Natural killer cell (primary cell): ENCODE results near the gene KRTAP20-3. TPM values are rescaled to one million over a fixed set of nuclear protein-coding genes. Genes with fewer than 3 reads are reported as not detected.

ENCODE experiments used
- ATAC-seq, 3 donors: fragments of 150-1000 bp in 2 of 3; fragments of 200-7000 bp in 1 of 3; cut with Tn5 transposase; 1 replicate in 1 of 3; 2 replicates in 2 of 3; pipeline ENCODE4 v1.10.0; 2021; ENCODE audit warnings: mild to moderate bottlenecking in 2 of 3, moderate library complexity in 2 of 3
- DNase-seq, 2 donors: peaks; one replicate each; pipeline versions ENCODE4 v3.0.0 to v3.0.0-alpha.2; 2013 to 2021; ENCODE audit warnings: mixed read lengths in 1 of 2
- H3K27ac ChIP-seq: one replicate; pipeline ENCODE4 v1.5.1; 2013; ENCODE audit warnings: mild to moderate bottlenecking, low read length
- H3K27me3 ChIP-seq: one replicate; pipeline ENCODE4 v1.6.1; 2013; ENCODE audit warnings: low read length; ENCODE audit not compliant: control insufficient read depth, insufficient read depth
- H3K36me3 ChIP-seq: one replicate; pipeline ENCODE4 v1.6.1; 2013; ENCODE audit warnings: low read length; ENCODE audit not compliant: control insufficient read depth, insufficient read depth
- H3K4me1 ChIP-seq: one replicate; pipeline ENCODE4 v1.6.1; 2013; ENCODE audit warnings: low read length; ENCODE audit not compliant: control insufficient read depth, insufficient read depth
- H3K4me3 ChIP-seq: one replicate; pipeline ENCODE4 v1.5.1; 2013; ENCODE audit warnings: low read length
- H3K9me3 ChIP-seq: one replicate; pipeline ENCODE4 v1.6.1; 2013; ENCODE audit warnings: low read length; ENCODE audit not compliant: control insufficient read depth, insufficient read depth
- H3K27ac Mint-ChIP-seq, 2 donors: one replicate each; pipeline ENCODE4 v1.8.0; 2022; ENCODE audit warnings: mild to moderate bottlenecking in 2 of 2, mixed read lengths in 2 of 2, moderate library complexity in 1 of 2
- H3K27me3 Mint-ChIP-seq, 2 donors: one replicate each; pipeline ENCODE4 v1.8.0; 2022; ENCODE audit warnings: low read depth in 2 of 2, mixed read lengths in 2 of 2
- H3K36me3 Mint-ChIP-seq: one replicate; pipeline ENCODE4 v1.8.0; 2022; ENCODE audit warnings: mixed read lengths
- H3K4me1 Mint-ChIP-seq, 2 donors: one replicate each; pipeline ENCODE4 v1.8.0; 2022; ENCODE audit warnings: mixed read lengths in 2 of 2
- H3K4me3 Mint-ChIP-seq: one replicate; pipeline ENCODE4 v1.8.0; 2022; ENCODE audit warnings: mild to moderate bottlenecking, moderate library complexity, mixed read lengths
- H3K9me3 Mint-ChIP-seq, 2 donors: one replicate each; pipeline ENCODE4 v1.8.0; 2022; ENCODE audit warnings: mixed read lengths in 2 of 2
- WGBS: methylation state at CpG from one replicate; pipeline ENCODE4 v1.1.7; 2013; ENCODE audit warnings: missing lambda C conversion rate; ENCODE audit not compliant: insufficient coverage; 5-methylcytosine and 5-hydroxymethylcytosine counted together
- intact Hi-C: fragments of 100-400 bp; cut with micrococcal nuclease; formaldehyde crosslinking; loops from one replicate; pipeline ENCODE4 v1.14.2; 2022
- total RNA-seq, 4 donors: library from RNA; stranded (reverse); fragments of 120-200 nt in 1 of 4; gene quantifications; one replicate each; pipeline versions ENCODE4 v1.2.3 to v1.2.4, GENCODE V29; 2013 to 2022
- TF ChIP-seq, protein P1 (sequence below): fragments of 200-600 bp; IDR thresholded peaks from one replicate; pipeline ENCODE4 v1.8.0; 2022; ENCODE audit warnings: antibody characterized with exemption

Gene KRTAP20-3
- total RNA-seq, result not detected
- not detected for total RNA-seq (2013)

DNA sequence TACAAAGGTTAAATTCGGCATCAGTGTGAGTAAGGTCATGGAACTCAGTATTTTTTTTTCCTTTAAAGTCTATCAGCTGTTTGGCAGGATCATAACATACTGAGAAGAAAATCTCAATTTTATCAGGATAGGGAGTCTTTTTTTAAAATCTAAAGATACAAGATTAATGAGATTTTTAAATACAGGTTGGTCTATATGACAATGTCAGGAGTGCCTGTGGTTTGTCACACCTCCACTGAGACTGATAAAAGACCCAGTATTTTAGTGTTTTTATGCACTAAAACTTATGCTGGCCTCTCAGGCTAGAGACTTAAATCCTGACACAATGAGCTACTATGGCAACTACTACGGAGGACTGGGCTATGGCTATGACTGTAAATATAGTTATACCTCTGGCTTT is at the start of gene KRTAP20-3:
Gene KRTAP20-3 (plus strand): TSS at position 301 of the 400 bp plus-strand sequence.
- H3K27me3 ChIP-seq, result no peaks in the 10 kb centered on the region
- Mint-ChIP-seq H3K4me3 (no peak within 1 kb of the TSS), H3K27ac (no peak within 1 kb of the TSS), H3K9me3 (peaks cover 18 to 20% of the 10 kb centered on the region in 2 donors), H3K4me1 (no peaks in the 10 kb centered on the region), H3K36me3 (no peaks in the 10 kb centered on the region), H3K27me3 (no peaks in the 10 kb centered on the region)
- no peak for ATAC-seq
- intact Hi-C loops, result no loop called here
- TF ChIP-seq, protein P1, sequence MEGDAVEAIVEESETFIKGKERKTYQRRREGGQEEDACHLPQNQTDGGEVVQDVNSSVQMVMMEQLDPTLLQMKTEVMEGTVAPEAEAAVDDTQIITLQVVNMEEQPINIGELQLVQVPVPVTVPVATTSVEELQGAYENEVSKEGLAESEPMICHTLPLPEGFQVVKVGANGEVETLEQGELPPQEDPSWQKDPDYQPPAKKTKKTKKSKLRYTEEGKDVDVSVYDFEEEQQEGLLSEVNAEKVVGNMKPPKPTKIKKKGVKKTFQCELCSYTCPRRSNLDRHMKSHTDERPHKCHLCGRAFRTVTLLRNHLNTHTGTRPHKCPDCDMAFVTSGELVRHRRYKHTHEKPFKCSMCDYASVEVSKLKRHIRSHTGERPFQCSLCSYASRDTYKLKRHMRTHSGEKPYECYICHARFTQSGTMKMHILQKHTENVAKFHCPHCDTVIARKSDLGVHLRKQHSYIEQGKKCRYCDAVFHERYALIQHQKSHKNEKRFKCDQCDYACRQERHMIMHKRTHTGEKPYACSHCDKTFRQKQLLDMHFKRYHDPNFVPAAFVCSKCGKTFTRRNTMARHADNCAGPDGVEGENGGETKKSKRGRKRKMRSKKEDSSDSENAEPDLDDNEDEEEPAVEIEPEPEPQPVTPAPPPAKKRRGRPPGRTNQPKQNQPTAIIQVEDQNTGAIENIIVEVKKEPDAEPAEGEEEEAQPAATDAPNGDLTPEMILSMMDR, result no peak
- no peaks in the 10 kb centered on the region for H3K4me1 ChIP-seq
- H3K4me3 ChIP-seq, result no peak within 1 kb of the TSS
- 80% methylated on average over 2 of the region's 2 CpGs for WGBS
- H3K36me3 ChIP-seq, result no peaks in the 10 kb centered on the region
- no peak for DNase-seq
- H3K9me3 ChIP-seq, result no peaks in the 10 kb centered on the region
- H3K27ac ChIP-seq, result no peak within 1 kb of the TSS

DNA sequence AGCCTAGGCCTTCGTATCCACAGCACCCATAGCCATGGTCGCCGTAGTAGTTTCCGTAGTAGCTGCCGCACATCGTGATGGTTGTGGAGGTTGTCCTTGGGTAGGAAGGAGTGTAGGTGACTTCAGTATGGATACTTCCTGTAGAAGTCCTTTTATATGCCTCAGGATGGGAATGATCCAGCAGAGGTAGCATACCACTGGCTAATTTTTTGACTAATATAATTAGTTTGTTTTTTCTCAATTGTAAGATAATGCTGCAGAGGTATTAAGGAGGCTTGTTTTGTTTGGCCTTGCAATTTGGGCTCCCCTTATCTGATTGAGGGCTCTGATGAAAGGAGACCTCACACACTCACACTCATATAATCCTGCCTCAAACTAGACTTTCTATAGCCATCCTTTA is 43.9 kb upstream of the KRTAP20-3 start, which contains the start of gene KRTAP6-2:
Gene KRTAP6-2 (minus strand): TSS at position 101 of the 400 bp plus-strand sequence. CDS start 28 bp downstream, at position 73.
- Mint-ChIP-seq H3K27ac (no peak within 1 kb of the TSS), H3K4me1 (no peaks in the 10 kb centered on the region), H3K4me3 (no peak within 1 kb of the TSS), H3K9me3 (peaks cover 8 to 9% of the 10 kb centered on the region in 2 donors), H3K36me3 (peaks cover 6% of the 10 kb centered on the region), H3K27me3 (no peaks in the 10 kb centered on the region)
- Histone ChIP-seq H3K27me3 (no peaks in the 10 kb centered on the region), H3K4me1 (no peaks in the 10 kb centered on the region), H3K9me3 (no peaks in the 10 kb centered on the region), H3K4me3 (no peak within 1 kb of the TSS), H3K27ac (no peak within 1 kb of the TSS), H3K36me3 (no peaks in the 10 kb centered on the region)
- intact Hi-C loops, result no loop called here
- ATAC-seq (no peak), DNase-seq (no peak)
- TF ChIP-seq, protein P1, result no peak
- 96% methylated on average over 6 of the region's 6 CpGs for WGBS

DNA sequence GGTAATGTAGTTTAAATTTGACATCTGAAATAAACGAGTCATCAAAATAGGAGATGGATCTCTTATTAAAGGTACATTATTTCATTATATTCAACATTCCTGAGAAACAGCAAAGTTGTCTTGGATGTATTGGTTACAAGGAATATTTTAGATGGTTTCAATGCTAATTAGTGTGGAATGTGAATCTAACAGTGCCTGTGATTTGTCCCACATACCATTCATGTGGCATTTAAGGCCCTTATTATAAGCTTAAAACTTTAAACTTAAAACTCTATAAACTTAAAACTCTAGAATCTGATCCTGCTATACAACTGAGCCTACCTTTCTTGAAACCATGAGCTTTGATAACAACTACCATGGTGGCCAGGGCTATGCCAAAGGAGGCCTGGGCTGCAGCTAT is 41.9 kb upstream of the KRTAP20-3 start, which contains the start of gene KRTAP22-1:
Gene KRTAP22-1 (plus strand): TSS at position 301 of the 400 bp plus-strand sequence.
- intact Hi-C loops, result no loop called here
- Histone ChIP-seq H3K36me3 (no peaks in the 10 kb centered on the region), H3K27ac (no peak within 1 kb of the TSS), H3K4me1 (no peaks in the 10 kb centered on the region), H3K4me3 (no peak within 1 kb of the TSS), H3K9me3 (no peaks in the 10 kb centered on the region), H3K27me3 (no peaks in the 10 kb centered on the region)
- DNase-seq, result no peak
- peaks cover 11 to 14% of the 10 kb centered on the region in 2 donors for H3K9me3 Mint-ChIP-seq
- no peak within 1 kb of the TSS for H3K27ac Mint-ChIP-seq
- no peak within 1 kb of the TSS for H3K4me3 Mint-ChIP-seq
- TF ChIP-seq, protein P1, result no peak
- H3K36me3 Mint-ChIP-seq, result peaks cover 13% of the 10 kb centered on the region
- no peaks in the 10 kb centered on the region for H3K4me1 Mint-ChIP-seq
- WGBS, result no CpG with 5 or more reads among the region's 1 CpG
- ATAC-seq, result no peak
- H3K27me3 Mint-ChIP-seq, result no peaks in the 10 kb centered on the region

DNA sequence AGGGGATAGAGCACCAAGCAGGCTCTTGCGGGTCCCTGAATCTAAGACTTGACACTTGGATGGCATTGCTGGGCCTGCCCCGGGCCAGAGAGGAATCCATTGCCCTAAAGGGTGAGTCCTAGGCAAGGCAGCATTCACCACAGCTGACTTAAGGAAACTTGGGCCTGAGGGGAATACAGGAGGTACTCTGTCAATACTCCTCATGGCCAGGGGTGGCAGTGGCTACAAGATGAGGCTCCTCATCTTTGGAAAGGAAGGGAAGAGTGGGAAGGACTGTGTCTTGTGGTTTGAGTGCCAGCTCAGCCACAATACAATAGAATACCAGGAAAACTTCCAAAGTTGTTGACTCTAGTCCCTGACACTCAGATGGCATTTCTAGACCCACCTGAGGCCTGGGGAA is 36.7 kb upstream of the KRTAP20-3 start:
- ATAC-seq (no peak), DNase-seq (no peak)
- H3K27me3 ChIP-seq, result no peaks in the 10 kb centered on the region
- intact Hi-C loops, result no loop called here
- H3K9me3 ChIP-seq, result peaks cover 3% of the 10 kb centered on the region
- 90% methylated on average over 2 of the region's 2 CpGs for WGBS
- peaks cover 21 to 24% of the 10 kb centered on the region in 2 donors for H3K9me3 Mint-ChIP-seq
- no peaks in the 10 kb centered on the region for H3K4me1 Mint-ChIP-seq
- no peaks in the 10 kb centered on the region for H3K4me1 ChIP-seq
- TF ChIP-seq, protein P1, result no peak
- H3K4me3 Mint-ChIP-seq, result no peak overlapping the region
- H3K36me3 Mint-ChIP-seq, result peaks cover 13% of the 10 kb centered on the region
- H3K27ac Mint-ChIP-seq, result no peak overlapping the region
- H3K36me3 ChIP-seq, result no peaks in the 10 kb centered on the region
- no peak overlapping the region for H3K27ac ChIP-seq
- no peaks in the 10 kb centered on the region for H3K27me3 Mint-ChIP-seq
- H3K4me3 ChIP-seq, result no peak overlapping the region
